ENCODE measurements around the gene FILIP1L. TPM values are rescaled to one million over a fixed set of nuclear protein-coding genes. Genes with fewer than 3 reads are reported as not detected.

Gene FILIP1L
- total and polyA plus RNA-seq, 12 donors = 5.3 to 33.2 (median 17.4) TPM

DNA sequence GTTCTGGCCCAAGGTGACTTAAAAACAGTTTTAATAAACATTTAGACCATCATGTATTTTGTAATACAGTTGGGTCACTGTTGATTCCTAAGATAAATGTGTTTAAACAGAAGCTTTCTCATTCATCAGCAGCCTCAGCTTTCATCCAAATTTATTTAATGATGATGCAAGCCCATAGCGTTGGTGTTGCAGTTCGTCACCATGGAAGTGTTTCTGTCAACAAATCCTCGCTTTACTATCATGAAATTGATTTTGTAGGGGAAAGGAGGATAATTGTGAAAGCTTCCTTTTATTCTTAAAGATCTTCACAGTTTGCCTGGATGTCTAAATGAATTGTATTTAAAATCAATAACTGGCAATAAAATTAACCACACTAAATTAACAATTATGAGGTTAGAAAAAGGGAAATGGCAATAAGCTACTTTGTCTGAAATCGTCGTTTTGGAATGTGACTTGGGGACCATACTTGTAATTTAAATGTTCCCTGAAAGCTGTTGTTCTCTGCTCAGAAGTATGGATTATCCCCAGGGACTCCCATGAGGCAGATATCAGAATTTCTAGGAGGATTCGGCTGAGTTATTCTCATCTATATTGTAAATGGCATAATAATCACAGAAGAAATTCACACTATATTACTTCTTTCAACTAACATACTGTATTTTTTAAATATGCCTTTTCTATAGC lies 267.7 kb downstream of the FILIP1L start:
- no peak for DNase-seq
- intact Hi-C loops (cut with DNase I) = loop anchor here (10.0 kb wide), 1 partner anchor 218 kb away; no protein-coding TSS in a partner anchor
- Histone ChIP-seq H3K4me3 (no peak overlapping the region), H3K4me1 (replicated peaks in 1 of 2) (peaks cover 0 to 32% of the 10 kb centered on the region in 2 donors), H3K9me3 (replicated peaks in 1 of 3) (no peaks in the 10 kb centered on the region), H3K27me3 (no peaks in the 10 kb centered on the region), H3K36me3 (replicated peaks in 1 of 2) (no peaks in the 10 kb centered on the region), H3K27ac (no peak overlapping the region)
- TF ChIP-seq POLR2A (IDR thresholded peaks at IDR 0.05) = no peak
- TF ChIP-seq, protein P1, sequence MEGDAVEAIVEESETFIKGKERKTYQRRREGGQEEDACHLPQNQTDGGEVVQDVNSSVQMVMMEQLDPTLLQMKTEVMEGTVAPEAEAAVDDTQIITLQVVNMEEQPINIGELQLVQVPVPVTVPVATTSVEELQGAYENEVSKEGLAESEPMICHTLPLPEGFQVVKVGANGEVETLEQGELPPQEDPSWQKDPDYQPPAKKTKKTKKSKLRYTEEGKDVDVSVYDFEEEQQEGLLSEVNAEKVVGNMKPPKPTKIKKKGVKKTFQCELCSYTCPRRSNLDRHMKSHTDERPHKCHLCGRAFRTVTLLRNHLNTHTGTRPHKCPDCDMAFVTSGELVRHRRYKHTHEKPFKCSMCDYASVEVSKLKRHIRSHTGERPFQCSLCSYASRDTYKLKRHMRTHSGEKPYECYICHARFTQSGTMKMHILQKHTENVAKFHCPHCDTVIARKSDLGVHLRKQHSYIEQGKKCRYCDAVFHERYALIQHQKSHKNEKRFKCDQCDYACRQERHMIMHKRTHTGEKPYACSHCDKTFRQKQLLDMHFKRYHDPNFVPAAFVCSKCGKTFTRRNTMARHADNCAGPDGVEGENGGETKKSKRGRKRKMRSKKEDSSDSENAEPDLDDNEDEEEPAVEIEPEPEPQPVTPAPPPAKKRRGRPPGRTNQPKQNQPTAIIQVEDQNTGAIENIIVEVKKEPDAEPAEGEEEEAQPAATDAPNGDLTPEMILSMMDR (IDR thresholded peaks at IDR 0.05) = no peak
- 57 to 65% (median 62%) methylated on average over 6 of the region's 6 CpGs for WGBS, 4 donors

DNA sequence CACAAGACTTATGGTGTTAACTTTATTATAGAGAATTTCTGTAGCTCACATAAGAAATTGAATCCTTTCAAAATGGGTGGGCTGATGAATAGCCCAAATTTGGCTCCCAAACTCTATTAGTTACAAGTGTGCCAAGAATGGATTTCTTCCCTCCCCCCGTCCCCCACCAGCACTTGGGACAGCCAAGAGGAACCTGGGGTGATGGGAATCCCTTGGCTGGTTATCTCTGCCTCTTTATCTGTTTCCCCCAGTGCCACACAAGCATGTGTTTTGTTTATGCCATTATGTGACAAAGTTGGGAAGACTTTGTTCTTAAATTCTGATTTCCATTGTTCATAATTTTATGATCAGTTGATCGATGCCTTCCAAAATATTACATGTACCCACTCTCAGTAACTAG lies 268.3 kb downstream of the FILIP1L start:
- Histone ChIP-seq H3K4me1 (replicated peaks in 1 of 2) (peaks cover 0 to 32% of the 10 kb centered on the region in 2 donors), H3K9me3 (replicated peaks in 1 of 3) (no peaks in the 10 kb centered on the region), H3K27me3 (no peaks in the 10 kb centered on the region), H3K27ac (peak overlapping the region in 2 of 5 donors; percentile 8 to 18), H3K4me3 (no peak overlapping the region), H3K36me3 (replicated peaks in 1 of 2) (no peaks in the 10 kb centered on the region)
- no peak for TF ChIP-seq POLR2A (IDR thresholded peaks at IDR 0.05)
- TF ChIP-seq, protein P1 (IDR thresholded peaks at IDR 0.05) = no peak
- intact Hi-C loops (cut with DNase I) = loop anchor here (10.0 kb wide), 1 partner anchor 219 kb away; no protein-coding TSS in a partner anchor
- WGBS, 4 donors = 65 to 84% (median 79%) methylated on average over 2 of the region's 2 CpGs
- no peak for DNase-seq

DNA sequence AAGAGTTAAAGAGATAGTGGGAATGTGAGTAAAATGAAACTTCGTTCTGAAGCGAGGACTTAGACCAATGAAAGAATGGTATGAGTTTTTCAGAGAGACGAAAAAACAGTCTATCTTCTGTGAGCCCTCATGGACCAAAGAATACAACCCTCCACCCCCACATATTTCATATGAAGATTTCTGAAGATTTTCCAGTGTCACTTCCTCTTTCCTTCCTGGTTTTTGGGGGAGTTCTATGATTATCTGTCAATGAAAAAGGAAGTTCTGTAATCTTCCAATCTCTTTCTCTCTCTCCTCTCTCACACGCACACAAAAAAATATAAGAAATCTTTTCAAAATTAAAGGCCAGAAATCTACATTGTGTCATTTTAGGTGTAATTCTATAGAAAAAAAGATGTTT lies 269.0 kb downstream of the FILIP1L start:
- Histone ChIP-seq H3K9me3 (replicated peaks in 1 of 3) (no peaks in the 10 kb centered on the region), H3K4me3 (no peak overlapping the region), H3K27ac (peak overlapping the region in 1 of 5 donors; percentile 8), H3K36me3 (replicated peaks in 1 of 2) (no peaks in the 10 kb centered on the region), H3K27me3 (no peaks in the 10 kb centered on the region), H3K4me1 (replicated peaks in 1 of 2) (peaks cover 0 to 32% of the 10 kb centered on the region in 2 donors)
- no peak for DNase-seq
- TF ChIP-seq POLR2A (IDR thresholded peaks at IDR 0.05) = no peak
- TF ChIP-seq, protein P1 (IDR thresholded peaks at IDR 0.05) = no peak
- WGBS, 4 donors = 56 to 69% (median 64%) methylated on average over 4 of the region's 4 CpGs
- intact Hi-C loops (cut with DNase I) = loop anchor here (10.0 kb wide), 1 partner anchor 219 kb away; no protein-coding TSS in a partner anchor

DNA sequence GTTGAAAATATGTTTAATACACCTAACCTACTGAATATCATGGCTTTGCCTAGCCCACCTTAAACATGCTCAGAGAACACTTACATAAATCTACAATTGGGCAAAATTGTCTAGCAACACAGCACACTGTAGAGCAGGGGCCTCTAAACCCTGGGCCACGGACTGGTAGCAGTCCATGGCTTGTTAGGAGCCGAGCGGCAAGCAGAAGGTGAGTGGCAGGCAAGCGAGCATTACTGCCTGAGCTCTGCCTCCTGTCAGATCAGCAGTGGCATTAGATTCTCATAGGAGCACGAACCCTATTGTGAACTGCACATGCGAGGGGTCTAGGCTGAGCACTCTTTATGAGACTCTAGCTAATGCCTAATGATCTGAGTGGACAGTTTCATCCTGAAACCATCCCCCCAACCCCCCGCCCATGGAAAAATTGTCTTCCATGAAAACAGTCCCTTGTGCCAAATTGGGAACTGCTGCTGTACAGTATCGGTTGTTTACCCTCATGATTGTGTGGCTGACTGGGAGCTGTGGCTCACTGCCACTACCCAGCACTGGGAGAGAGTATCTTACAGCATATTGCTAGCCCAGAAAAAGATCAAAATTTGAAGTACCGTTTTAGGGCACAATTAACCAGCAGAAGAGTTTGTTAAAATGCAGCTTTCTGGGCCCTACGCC lies 270.6 kb downstream of the FILIP1L start:
- peak overlapping the region in 2 of 5 donors; percentile 4 to 29 for H3K27ac ChIP-seq
- intact Hi-C loops (cut with DNase I) = loop anchor here (5.0 to 10.0 kb wide), 2 partner anchors 221 to 414 kb away; no protein-coding TSS in a partner anchor
- H3K4me3 ChIP-seq = no peak overlapping the region
- H3K27me3 ChIP-seq = no peaks in the 10 kb centered on the region
- H3K4me1 ChIP-seq (replicated peaks in 1 of 2) = peaks cover 0 to 32% of the 10 kb centered on the region in 2 donors
- WGBS, 4 donors = 67 to 75% (median 71%) methylated on average over 5 to 10 of the region's 10 CpGs
- DNase-seq = no peak
- no peaks in the 10 kb centered on the region for H3K9me3 ChIP-seq (replicated peaks in 1 of 3)
- H3K36me3 ChIP-seq (replicated peaks in 1 of 2) = no peaks in the 10 kb centered on the region
- TF ChIP-seq POLR2A (IDR thresholded peaks at IDR 0.05) = no peak
- TF ChIP-seq, protein P1 (IDR thresholded peaks at IDR 0.05) = peak in 2 of 6 experiments; percentile 7 to 20

Measured in adrenal gland (tissue), 12 donors.